H1 (cell line): ENCODE results near the gene KHDRBS2. TPM values are rescaled to one million over a fixed set of nuclear protein-coding genes. Genes with fewer than 3 reads are reported as not detected.

ENCODE experiments used
- CBX8 ChIP-seq: fragments of 300-800, 300-1000 bp; sonication (generic); IDR thresholded peaks from 2 replicates; pipeline ENCODE4 v1.7.1; 2016; ENCODE audit warnings: low read depth, low read length, borderline replicate concordance
- CEBPB ChIP-seq: IDR thresholded peaks from 2 replicates; pipeline ENCODE4 v1.6.1; 2012; ENCODE audit warnings: low read depth, low read length
- EGR1 ChIP-seq: IDR thresholded peaks from 2 replicates; pipeline ENCODE4 v1.6.1; 2011; ENCODE audit warnings: low read depth, low read length, borderline replicate concordance
- RAD21 ChIP-seq, 2 experiments: IDR thresholded peaks in 1 of 2; conservative IDR thresholded peaks in 1 of 2; 2 replicates each; pipeline ENCODE4 v1.6.1; 2011; ENCODE audit warnings: low read depth in 2 of 2, low read length in 2 of 2, improper control_type of control experiment in 1 of 2, inconsistent platforms in 1 of 2, mild to moderate bottlenecking in 1 of 2, moderate library complexity in 1 of 2
- YY1 ChIP-seq: IDR thresholded peaks from 2 replicates; pipeline ENCODE4 v1.6.1; 2011; ENCODE audit warnings: low read depth, mild to moderate bottlenecking, low read length
- polyA plus RNA-seq, 7 experiments: library from polyadenylated mRNA; depleted of rRNA in 3 of 7; stranded (reverse) in 5 of 7; unstranded in 2 of 7; fragments of >200 nt in 5 of 7; fragments of 200-250 nt in 2 of 7; gene quantifications; 1 replicate in 5 of 7; 2 replicates in 1 of 7; 4 replicates in 1 of 7; pipeline versions ENCODE4 v1.2.1 to v1.2.3, GENCODE V29; 2011 to 2013; ENCODE audit warnings: missing spikeins in 2 of 7, mixed read lengths in 2 of 7
- total RNA-seq: library from RNA; stranded (reverse); fragmentation: NEBNext Ultra II Directional; extraction: Animal tissue kit (Norgen Biotek cat#: 25700); gene quantifications from 2 replicates; pipeline ENCODE4 v1.2.1, GENCODE V29; 2021

Gene KHDRBS2
- total and polyA plus RNA-seq, 2 of the 8 experiments (the other 6 are each of a cell fraction or from before 2014, with no cell fraction given): 5.2 to 7.7 TPM

GRCh38 chr6:62283796-62284411 is 2.1 kb downstream of the KHDRBS2 start (continued):
- peak in 1 of 2 experiments; percentile 57 for TF ChIP-seq RAD21 (IDR thresholded peaks at IDR 0.05 in 1 of 2, conservative IDR thresholded peaks at IDR 0.05 in 1 of 2; ENCODE audit: low read depth in 2 of 2, low read length in 2 of 2)
- no peak for TF ChIP-seq YY1
- no peak for TF ChIP-seq EGR1
- TF ChIP-seq CEBPB: no peak
- no peak for TF ChIP-seq CBX8
